Liver (tissue), 9 donors: ENCODE results near the gene LRP1-AS. TPM values are rescaled to one million over a fixed set of nuclear protein-coding genes. Genes with fewer than 3 reads are reported as not detected.

ENCODE experiments used
- DNase-seq: peaks from one replicate; pipeline ENCODE4 v3.0.0-alpha.2; 2017; ENCODE audit warnings: low spot score
- H3K27ac ChIP-seq, 2 donors: one replicate each; pipeline ENCODE4 v1.7.0; 2013; ENCODE audit warnings: inconsistent platforms in 2 of 2, low read length in 2 of 2, control low read depth in 1 of 2, low read depth in 1 of 2, mild to moderate bottlenecking in 1 of 2
- H3K27me3 ChIP-seq, 4 donors: one replicate each; pipeline versions ENCODE4 v1.6.1 to v1.7.0; 2013; ENCODE audit warnings: low read length in 3 of 4, inconsistent platforms in 1 of 4, mild to moderate bottlenecking in 1 of 4, moderate library complexity in 1 of 4; ENCODE audit not compliant: control insufficient read depth in 4 of 4, insufficient read depth in 4 of 4
- H3K36me3 ChIP-seq, 4 donors: one replicate each; pipeline versions ENCODE4 v1.6.1 to v1.7.0; 2013; ENCODE audit warnings: low read length in 3 of 4, mild to moderate bottlenecking in 3 of 4, low read depth in 1 of 4, moderate library complexity in 1 of 4; ENCODE audit not compliant: control insufficient read depth in 4 of 4, insufficient read depth in 3 of 4
- H3K4me1 ChIP-seq, 4 donors: one replicate each; pipeline versions ENCODE4 v1.6.1 to v1.7.0; 2013; ENCODE audit warnings: low read length in 3 of 4, mild to moderate bottlenecking in 3 of 4, moderate library complexity in 1 of 4; ENCODE audit not compliant: control insufficient read depth in 4 of 4, insufficient read depth in 4 of 4
- H3K4me3 ChIP-seq, 3 donors: one replicate each; pipeline versions ENCODE4 v1.6.1 to v1.7.0; 2013; ENCODE audit warnings: low read length in 3 of 3, control low read depth in 1 of 3, low read depth in 1 of 3, mild to moderate bottlenecking in 1 of 3
- H3K9ac ChIP-seq, 2 donors: one replicate each; pipeline ENCODE4 v1.7.0; 2013; ENCODE audit warnings: low read length in 2 of 2, mild to moderate bottlenecking in 2 of 2, moderate library complexity in 2 of 2, control low read depth in 1 of 2, low read depth in 1 of 2
- H3K9me3 ChIP-seq, 4 donors: one replicate each; pipeline versions ENCODE4 v1.6.1 to v1.7.0; 2013; ENCODE audit warnings: low read length in 3 of 4; ENCODE audit not compliant: control insufficient read depth in 4 of 4
- ATF3 ChIP-seq: IDR thresholded peaks from 2 replicates; pipeline ENCODE4 v1.6.1; 2016; ENCODE audit warnings: antibody characterized with exemption
- CTCF ChIP-seq: fragments of 150-350 bp; IDR thresholded peaks from 2 replicates; pipeline ENCODE4 v1.5.1; 2017; ENCODE audit warnings: improper control_type of control experiment, low read depth, low read length; ENCODE audit not compliant: missing input control
- EGR1 ChIP-seq, 2 donors: IDR thresholded peaks; 2 replicates each; pipeline ENCODE4 v1.6.1; 2016 to 2018; ENCODE audit warnings: antibody characterized with exemption in 2 of 2, low read depth in 2 of 2
- FOXA1 ChIP-seq: IDR thresholded peaks from 2 replicates; pipeline ENCODE4 v1.6.1; 2016; ENCODE audit warnings: antibody characterized with exemption
- FOXA2 ChIP-seq: IDR thresholded peaks from 2 replicates; pipeline ENCODE4 v1.6.1; 2016; ENCODE audit warnings: antibody characterized with exemption
- GABPA ChIP-seq, 2 donors: IDR thresholded peaks in 1 of 2; conservative IDR thresholded peaks in 1 of 2; 2 replicates each; pipeline ENCODE4 v1.6.1; 2016; ENCODE audit warnings: antibody characterized with exemption in 2 of 2, mild to moderate bottlenecking in 1 of 2, moderate library complexity in 1 of 2
- JUND ChIP-seq, 2 donors: IDR thresholded peaks; 2 replicates each; pipeline ENCODE4 v1.6.1; 2016; ENCODE audit warnings: antibody characterized with exemption in 2 of 2
- MAX ChIP-seq: IDR thresholded peaks from 2 replicates; pipeline ENCODE4 v1.6.1; 2016; ENCODE audit warnings: antibody characterized with exemption
- RAD21 ChIP-seq, 2 donors: IDR thresholded peaks; 2 replicates each; pipeline ENCODE4 v1.6.1; 2016; ENCODE audit warnings: antibody characterized with exemption in 2 of 2, mild to moderate bottlenecking in 2 of 2
- SP1 ChIP-seq: IDR thresholded peaks from 2 replicates; pipeline ENCODE4 v1.6.1; 2018; ENCODE audit warnings: antibody characterized with exemption, mild to moderate bottlenecking
- ZBTB33 ChIP-seq: IDR thresholded peaks from 2 replicates; pipeline ENCODE4 v1.6.1; 2016; ENCODE audit warnings: antibody characterized with exemption
- WGBS: extraction: QIAGEN DNeasy Blood & Tissue Kit; methylation state at CpG from one replicate; pipeline ENCODE4 v1.1.7; 2013; 5-methylcytosine and 5-hydroxymethylcytosine counted together
- polyA plus RNA-seq, 2 donors: library from polyadenylated mRNA; stranded (reverse) in 1 of 2; unstranded in 1 of 2; fragments of 200-250 nt in 1 of 2; fragments of >200 nt in 1 of 2; fragmentation: Nextera tagmentation in 1 of 2; extraction: Ambion mirVana in 1 of 2; gene quantifications; one replicate each; pipeline versions ENCODE4 v1.2.1 to v1.2.3, GENCODE V29; 2013 to 2015
- total RNA-seq, 2 donors: library from RNA; depleted of rRNA; stranded (reverse); fragments of >200 nt; gene quantifications; one replicate each; pipeline ENCODE4 v1.2.3, GENCODE V29; 2014
- donor health status: healthy.
- donor health status: healthy.
- donor health status: healthy.
- donor health status: healthy.
- donor health status: healthy.

The LRP1-AS gene
- total and polyA plus RNA-seq, 4 donors = not detected

GRCh38 chr12:57176139-57176477, 28.7 kb upstream of the LRP1-AS start:
- H3K27me3 ChIP-seq = no peaks in the 10 kb centered on the region
- no peak overlapping the region for H3K27ac ChIP-seq
- H3K9me3 ChIP-seq = no peaks in the 10 kb centered on the region
- H3K4me3 ChIP-seq = no peak overlapping the region
- TF ChIP-seq EGR1 (IDR thresholded peaks at IDR 0.05; ENCODE audit: low read depth in 2 of 2) (no peak), FOXA2 (no peak), MAX (no peak), GABPA (IDR thresholded peaks at IDR 0.05 in 1 of 2, conservative IDR thresholded peaks at IDR 0.05 in 1 of 2) (no peak), ZBTB33 (no peak), JUND (IDR thresholded peaks at IDR 0.05) (no peak), RAD21 (IDR thresholded peaks at IDR 0.05) (no peak)
- H3K4me1 ChIP-seq = no peaks in the 10 kb centered on the region
- no peak overlapping the region for H3K9ac ChIP-seq
- H3K36me3 ChIP-seq = peaks cover 33 to 93% (median 47%) of the 10 kb centered on the region in 4 donors
- WGBS = 94% methylated on average over 9 of the region's 9 CpGs
- DNase-seq = no peak

- DNase-seq = peak; percentile 82
- Histone ChIP-seq H3K27me3 (no peaks in the 10 kb centered on the region), H3K9ac (no peak overlapping the region), H3K4me3 (no peak overlapping the region), H3K4me1 (no peaks in the 10 kb centered on the region), H3K27ac (no peak overlapping the region), H3K9me3 (no peaks in the 10 kb centered on the region), H3K36me3 (peaks cover 32 to 93% (median 47%) of the 10 kb centered on the region in 4 donors)
- 63% methylated on average over 29 of the region's 29 CpGs for WGBS
- TF ChIP-seq RAD21 (IDR thresholded peaks at IDR 0.05) (peak; percentile 69 to 81), CTCF (peak; percentile 50), ATF3 (no peak)
Measured at GRCh38 chr12:57175428-57176138, 28.2 kb upstream of the LRP1-AS start.

GRCh38 chr12:57173683-57174082, 26.3 kb upstream of the LRP1-AS start:
- no peak overlapping the region for H3K9ac ChIP-seq
- TF ChIP-seq FOXA2 = no peak
- no peak for TF ChIP-seq FOXA1
- TF ChIP-seq CTCF = no peak
- TF ChIP-seq SP1 = no peak
- H3K27me3 ChIP-seq = no peaks in the 10 kb centered on the region
- no peak overlapping the region for H3K27ac ChIP-seq
- no peak overlapping the region for H3K4me3 ChIP-seq
- H3K4me1 ChIP-seq = no peaks in the 10 kb centered on the region
- DNase-seq = no peak
- H3K9me3 ChIP-seq = no peaks in the 10 kb centered on the region
- 90% methylated on average over 14 of the region's 14 CpGs for WGBS
- peaks cover 25 to 89% (median 45%) of the 10 kb centered on the region in 4 donors for H3K36me3 ChIP-seq
